BE2C (cell line): Measurements from ENCODE around the gene TMC4.

Source experiments
- DNase-seq: peaks from one replicate; pipeline ENCODE4 v3.0.0-alpha.2; 2020
- H3K27me3 ChIP-seq: fragments of 250-450 bp; sonication (Bioruptor Pico); 2 replicates; pipeline ENCODE4 v1.5.1; 2020; ENCODE audit warnings: mild to moderate bottlenecking
- H3K36me3 ChIP-seq: fragments of 250-450 bp; sonication (Bioruptor Pico); 2 replicates; pipeline ENCODE4 v1.5.1; 2020; ENCODE audit warnings: mild to moderate bottlenecking
- H3K4me1 ChIP-seq: fragments of 250-450 bp; sonication (Bioruptor Pico); 2 replicates; pipeline ENCODE4 v1.5.1; 2020
- H3K4me3 ChIP-seq: 2 replicates; pipeline ENCODE4 v1.5.1; 2011; ENCODE audit warnings: low read depth, low read length
- H3K9me3 ChIP-seq: fragments of 250-450 bp; sonication (Bioruptor Pico); 2 replicates; pipeline ENCODE4 v1.5.1; 2020
- CTCF ChIP-seq: IDR thresholded peaks from 2 replicates; pipeline ENCODE4 v1.5.1; 2012; ENCODE audit warnings: mild to moderate bottlenecking, low read depth, low read length

The TMC4 gene

GRCh38 chr19:54156953-54157352 lies 16.0 kb downstream of the TMC4 start:
- Histone ChIP-seq H3K36me3 (peaks cover 60% of the 10 kb centered on the region), H3K4me1 (no peaks in the 10 kb centered on the region), H3K27me3 (no peaks in the 10 kb centered on the region), H3K4me3 (no peak overlapping the region), H3K9me3 (no peaks in the 10 kb centered on the region)
- TF ChIP-seq CTCF: no peak
- DNase-seq: no peak

GRCh38 chr19:54156490-54156889 lies 16.5 kb downstream of the TMC4 start:
- DNase-seq: no peak
- TF ChIP-seq CTCF: no peak
- H3K9me3 ChIP-seq: no peaks in the 10 kb centered on the region
- no peaks in the 10 kb centered on the region for H3K27me3 ChIP-seq
- H3K4me1 ChIP-seq: no peaks in the 10 kb centered on the region
- H3K4me3 ChIP-seq: no peak overlapping the region
- H3K36me3 ChIP-seq: peaks cover 65% of the 10 kb centered on the region

GRCh38 chr19:54155694-54156093 lies 17.3 kb downstream of the TMC4 start:
- H3K36me3 ChIP-seq: peaks cover 70% of the 10 kb centered on the region

GRCh38 chr19:54154603-54155345 lies 18.2 kb downstream of the TMC4 start:
- Histone ChIP-seq H3K27me3 (no peaks in the 10 kb centered on the region), H3K9me3 (no peaks in the 10 kb centered on the region), H3K36me3 (peaks cover 77% of the 10 kb centered on the region), H3K4me3 (no peak overlapping the region), H3K4me1 (no peaks in the 10 kb centered on the region)
- TF ChIP-seq CTCF: no peak
- DNase-seq: no peak

More at GRCh38 chr19:54155694-54156093, 17.3 kb downstream of the TMC4 start:
- H3K4me1 ChIP-seq: no peaks in the 10 kb centered on the region
- DNase-seq: no peak
- no peaks in the 10 kb centered on the region for H3K9me3 ChIP-seq
- no peak for TF ChIP-seq CTCF
- no peak overlapping the region for H3K4me3 ChIP-seq
- no peaks in the 10 kb centered on the region for H3K27me3 ChIP-seq

GRCh38 chr19:54153731-54154326 lies 19.1 kb downstream of the TMC4 start:
- TF ChIP-seq CTCF: no peak
- H3K4me1 ChIP-seq: no peaks in the 10 kb centered on the region
- H3K36me3 ChIP-seq: peaks cover 86% of the 10 kb centered on the region
- no peaks in the 10 kb centered on the region for H3K9me3 ChIP-seq
- no peaks in the 10 kb centered on the region for H3K27me3 ChIP-seq
- H3K4me3 ChIP-seq: no peak overlapping the region
- no peak for DNase-seq

GRCh38 chr19:54152878-54153524 lies 20.0 kb downstream of the TMC4 start:
- H3K4me3 ChIP-seq: no peak overlapping the region
- H3K4me1 ChIP-seq: no peaks in the 10 kb centered on the region
- H3K27me3 ChIP-seq: no peaks in the 10 kb centered on the region
- no peak for DNase-seq
- peaks cover 93% of the 10 kb centered on the region for H3K36me3 ChIP-seq
- TF ChIP-seq CTCF: no peak
- no peaks in the 10 kb centered on the region for H3K9me3 ChIP-seq
